Stimulated activated CD8-positive, alpha-beta memory T cell treated with anti-CD3 and anti-CD28 coated beads, Interleukin-7, amount 100 ng/mL, for 24 hours (primary cell): Measurements from ENCODE around the gene RETREG3.
"Not testable (repeated sequence)": the region's sequence is repeated elsewhere in the genome, so short reads cannot be mapped to it uniquely, and the experiment has no call there.

Source experiments
- DNase-seq: peaks from one replicate; pipeline ENCODE4 v3.0.0-alpha.2; 2020; ENCODE audit warnings: low read depth

RETREG3 gene

GRCh38 chr17:42571435-42572225 lies 37.5 kb downstream of the RETREG3 start:
- DNase-seq, result no peak

- no peak for DNase-seq
Observed at GRCh38 chr17:42568341-42569111, 40.6 kb downstream of the RETREG3 start.

GRCh38 chr17:42566883-42567573 lies 42.1 kb downstream of the RETREG3 start, which contains the start of gene MLX:
Gene MLX, plus strand, starts transcription at chr17:42567100. Its CDS starts 25 bp downstream, at chr17:42567125.
- DNase-seq, result peak; percentile 80

- DNase-seq, result no peak
Observed at GRCh38 chr17:42566215-42566882, 42.8 kb downstream of the RETREG3 start.

GRCh38 chr17:42565523-42566214 lies 43.5 kb downstream of the RETREG3 start:
- DNase-seq, result no peak

- DNase-seq, result no peak
Observed at GRCh38 chr17:42564815-42565522, 44.2 kb downstream of the RETREG3 start.

GRCh38 chr17:42563950-42564349 lies 45.2 kb downstream of the RETREG3 start:
- DNase-seq, result no peak

GRCh38 chr17:42563543-42563942 lies 45.6 kb downstream of the RETREG3 start:
- DNase-seq, result no peak

- DNase-seq, result no peak
Observed at GRCh38 chr17:42563143-42563509, 46.0 kb downstream of the RETREG3 start.

- no peak for DNase-seq
Observed at GRCh38 chr17:42562388-42563142, 46.6 kb downstream of the RETREG3 start.

GRCh38 chr17:42561897-42562387 lies 47.2 kb downstream of the RETREG3 start, which contains the start of gene COASY:
Gene COASY, plus strand, starts transcription at chr17:42562148. Its CDS starts 475 bp downstream, at chr17:42562623.
- peak; percentile 81 for DNase-seq

- DNase-seq, result no peak
Observed at GRCh38 chr17:42560246-42560645, 48.9 kb downstream of the RETREG3 start.

GRCh38 chr17:42559075-42559474 lies 50.1 kb downstream of the RETREG3 start:
- DNase-seq, result no peak

GRCh38 chr17:42555961-42556617 lies 53.1 kb downstream of the RETREG3 start:
- DNase-seq, result not testable (repeated sequence)

GRCh38 chr17:42555122-42555622 lies 54.0 kb downstream of the RETREG3 start:
- no peak for DNase-seq

GRCh38 chr17:42554250-42555121 lies 54.7 kb downstream of the RETREG3 start:
- DNase-seq, result peak; percentile 56

GRCh38 chr17:42553866-42554249 lies 55.3 kb downstream of the RETREG3 start:
- no peak for DNase-seq
